ENCODE data around the gene PTPRQ. TPM values are rescaled to one million over a fixed set of nuclear protein-coding genes. Genes with fewer than 3 reads are reported as not detected.

The PTPRQ gene
- total RNA-seq, 4 donors from 2014 or later: 8.8 to 23.1 (median 11.2) TPM

DNA sequence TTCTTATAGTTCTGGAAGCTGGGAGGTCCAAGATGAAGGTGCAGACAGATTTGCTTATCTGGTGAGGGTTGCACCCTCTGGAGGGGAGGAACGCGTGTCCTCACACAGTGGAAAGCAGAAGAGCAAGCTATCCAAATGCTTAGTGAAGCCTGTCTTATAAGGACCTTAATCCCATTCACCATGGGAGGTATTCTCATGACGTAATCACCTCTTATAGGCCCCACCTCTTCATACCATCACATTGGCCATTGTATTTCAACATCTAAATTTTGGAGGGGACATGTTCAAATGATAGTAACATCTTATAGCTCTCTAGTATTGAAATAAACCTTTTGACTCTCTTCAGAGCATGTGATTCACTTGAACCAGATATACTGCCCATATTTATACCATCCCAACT, 158.4 kb downstream of the PTPRQ start:
- TF ChIP-seq POLR2A (IDR thresholded peaks at IDR 0.05): no peak
- TF ChIP-seq, protein P1, sequence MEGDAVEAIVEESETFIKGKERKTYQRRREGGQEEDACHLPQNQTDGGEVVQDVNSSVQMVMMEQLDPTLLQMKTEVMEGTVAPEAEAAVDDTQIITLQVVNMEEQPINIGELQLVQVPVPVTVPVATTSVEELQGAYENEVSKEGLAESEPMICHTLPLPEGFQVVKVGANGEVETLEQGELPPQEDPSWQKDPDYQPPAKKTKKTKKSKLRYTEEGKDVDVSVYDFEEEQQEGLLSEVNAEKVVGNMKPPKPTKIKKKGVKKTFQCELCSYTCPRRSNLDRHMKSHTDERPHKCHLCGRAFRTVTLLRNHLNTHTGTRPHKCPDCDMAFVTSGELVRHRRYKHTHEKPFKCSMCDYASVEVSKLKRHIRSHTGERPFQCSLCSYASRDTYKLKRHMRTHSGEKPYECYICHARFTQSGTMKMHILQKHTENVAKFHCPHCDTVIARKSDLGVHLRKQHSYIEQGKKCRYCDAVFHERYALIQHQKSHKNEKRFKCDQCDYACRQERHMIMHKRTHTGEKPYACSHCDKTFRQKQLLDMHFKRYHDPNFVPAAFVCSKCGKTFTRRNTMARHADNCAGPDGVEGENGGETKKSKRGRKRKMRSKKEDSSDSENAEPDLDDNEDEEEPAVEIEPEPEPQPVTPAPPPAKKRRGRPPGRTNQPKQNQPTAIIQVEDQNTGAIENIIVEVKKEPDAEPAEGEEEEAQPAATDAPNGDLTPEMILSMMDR (IDR thresholded peaks at IDR 0.05): no peak
- Histone ChIP-seq H3K27ac (no peak overlapping the region), H3K9me3 (no peaks in the 10 kb centered on the region), H3K27me3 (no peaks in the 10 kb centered on the region), H3K4me1 (no peaks in the 10 kb centered on the region), H3K4me3 (replicated peaks in 1 of 3) (no peak overlapping the region), H3K36me3 (no peaks in the 10 kb centered on the region)
- no peak for DNase-seq
- intact Hi-C loops (cut with DNase I): no loop called here
- 71 to 80% methylated on average over 3 of the region's 3 CpGs for WGBS, 2 donors

DNA sequence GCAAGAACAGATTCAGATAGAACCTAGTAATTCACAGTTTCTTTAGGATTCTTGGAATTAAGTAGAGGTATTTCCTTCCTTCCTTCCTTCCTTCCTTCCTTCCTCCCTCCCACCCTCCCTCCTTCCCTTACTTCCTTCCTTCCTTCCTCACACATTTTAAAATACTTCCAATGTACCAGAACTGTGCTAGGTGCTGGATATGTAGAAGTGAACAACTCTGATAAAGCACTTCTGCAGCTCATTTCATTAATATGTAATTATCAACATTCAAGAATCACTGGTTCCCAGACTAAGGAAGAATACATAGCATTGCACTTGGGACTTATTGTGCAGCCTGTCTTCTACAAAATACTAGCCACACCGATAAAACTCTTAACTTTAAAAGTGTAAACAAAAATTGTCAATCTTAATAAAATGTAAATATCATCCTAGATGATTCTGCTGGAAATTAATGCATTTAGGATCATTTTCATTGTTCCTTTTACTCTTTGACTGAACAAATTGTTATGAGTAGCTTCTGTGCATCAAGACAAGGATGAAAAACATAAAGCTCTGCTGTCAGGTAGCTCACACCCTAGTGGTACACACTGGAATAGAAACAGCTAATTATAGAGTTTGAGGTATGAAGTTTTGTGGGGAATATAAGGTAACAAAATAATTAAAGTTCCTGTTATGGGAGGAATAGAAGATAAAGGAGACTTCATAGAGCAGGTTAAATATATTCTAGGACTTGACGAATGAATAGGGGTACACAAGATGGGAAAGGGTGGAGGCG, 163.5 kb downstream of the PTPRQ start:
- Histone ChIP-seq H3K4me1 (no peaks in the 10 kb centered on the region), H3K27ac (no peak overlapping the region), H3K27me3 (no peaks in the 10 kb centered on the region), H3K36me3 (no peaks in the 10 kb centered on the region), H3K9me3 (no peaks in the 10 kb centered on the region), H3K4me3 (replicated peaks in 1 of 3) (no peak overlapping the region)
- DNase-seq: no peak
- intact Hi-C loops (cut with DNase I): no loop called here
- 84 to 85% methylated on average over 3 of the region's 3 CpGs for WGBS, 2 donors
- no peak for TF ChIP-seq POLR2A (IDR thresholded peaks at IDR 0.05)
- TF ChIP-seq, protein P1 (IDR thresholded peaks at IDR 0.05): peak in 1 of 6 experiments; percentile 10

DNA sequence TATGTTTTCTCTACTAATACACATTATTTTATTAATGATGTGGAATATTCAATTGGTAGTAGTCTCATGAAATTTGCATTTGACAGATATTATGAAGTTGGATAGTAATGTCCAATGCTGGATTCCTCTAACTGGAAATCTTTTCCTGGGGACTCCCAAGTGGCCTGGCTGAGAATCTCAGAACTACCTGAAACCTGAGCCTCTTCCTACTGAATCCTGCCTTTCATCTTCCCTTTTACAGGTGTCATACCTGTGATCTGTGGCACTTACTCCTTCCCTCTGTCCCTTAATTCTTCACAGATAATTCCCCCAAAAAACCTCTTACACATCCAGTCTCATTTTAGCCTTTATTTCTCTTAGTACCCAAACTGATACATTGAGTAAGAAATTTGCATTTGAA, 173.7 kb downstream of the PTPRQ start:
- H3K4me1 ChIP-seq: no peaks in the 10 kb centered on the region
- no peak overlapping the region for H3K27ac ChIP-seq
- H3K9me3 ChIP-seq: no peaks in the 10 kb centered on the region
- H3K4me3 ChIP-seq (replicated peaks in 1 of 3): no peak overlapping the region
- no peaks in the 10 kb centered on the region for H3K27me3 ChIP-seq
- intact Hi-C loops (cut with DNase I): no loop called here
- TF ChIP-seq POLR2A (IDR thresholded peaks at IDR 0.05): no peak
- TF ChIP-seq, protein P1 (IDR thresholded peaks at IDR 0.05): no peak
- DNase-seq: no peak
- H3K36me3 ChIP-seq: no peaks in the 10 kb centered on the region

DNA sequence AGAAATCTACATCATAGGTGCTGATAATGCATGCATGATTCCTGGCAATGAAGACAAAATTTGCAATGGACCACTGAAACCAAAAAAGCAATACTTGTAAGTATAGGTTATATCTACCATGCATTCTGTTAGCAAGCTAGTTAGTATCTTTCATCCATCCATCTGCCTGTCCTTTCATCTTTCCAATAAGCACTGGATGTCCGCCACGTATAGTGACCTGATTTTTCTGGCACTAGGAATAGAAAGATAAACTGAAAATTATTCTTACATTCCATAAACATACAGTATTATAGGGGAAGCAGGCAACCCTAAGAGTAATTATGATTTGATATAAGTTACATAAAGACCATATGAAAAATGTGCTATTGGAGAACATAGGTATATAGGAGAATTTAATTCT, 176.2 kb downstream of the PTPRQ start:
- Histone ChIP-seq H3K9me3 (no peaks in the 10 kb centered on the region), H3K36me3 (no peaks in the 10 kb centered on the region), H3K4me3 (replicated peaks in 1 of 3) (no peak overlapping the region), H3K27me3 (no peaks in the 10 kb centered on the region), H3K4me1 (no peaks in the 10 kb centered on the region), H3K27ac (no peak overlapping the region)
- no peak for DNase-seq
- 86 to 91% methylated on average over 2 of the region's 2 CpGs for WGBS, 2 donors
- intact Hi-C loops (cut with DNase I): no loop called here
- TF ChIP-seq POLR2A (IDR thresholded peaks at IDR 0.05): no peak
- TF ChIP-seq, protein P1 (IDR thresholded peaks at IDR 0.05): no peak

DNA sequence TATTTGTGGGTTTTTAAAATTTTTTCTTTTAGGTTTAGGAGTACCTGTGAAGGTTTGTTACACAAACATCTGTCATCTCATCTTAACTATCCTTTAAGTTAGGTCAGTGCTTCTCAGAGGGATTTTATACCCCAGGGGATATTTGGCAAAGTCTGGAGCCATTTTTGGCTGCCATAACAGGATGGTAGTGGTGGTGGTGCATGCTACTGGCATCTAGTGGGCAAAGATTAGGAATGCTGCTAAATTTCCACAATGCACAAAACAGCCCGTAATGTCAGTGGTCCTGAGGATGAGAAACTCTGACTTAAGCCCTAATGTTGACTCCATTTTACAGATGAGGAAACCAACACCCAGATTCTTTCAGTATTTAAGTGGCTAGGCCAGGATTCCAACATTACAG, 178.2 kb downstream of the PTPRQ start:
- intact Hi-C loops (cut with DNase I): no loop called here
- no peaks in the 10 kb centered on the region for H3K9me3 ChIP-seq
- DNase-seq: no peak
- H3K4me1 ChIP-seq: no peaks in the 10 kb centered on the region
- no peaks in the 10 kb centered on the region for H3K27me3 ChIP-seq
- TF ChIP-seq, protein P1 (IDR thresholded peaks at IDR 0.05): no peak
- TF ChIP-seq POLR2A (IDR thresholded peaks at IDR 0.05): no peak
- no peak overlapping the region for H3K27ac ChIP-seq
- H3K36me3 ChIP-seq: no peaks in the 10 kb centered on the region
- WGBS, 2 donors: 93 to 100% methylated on average over 1 of the region's 1 CpG
- H3K4me3 ChIP-seq (replicated peaks in 1 of 3): no peak overlapping the region
